CMK (cell line): ENCODE results near the gene TUBA1C.

ENCODE experiments used
- DNase-seq: peaks from one replicate; pipeline ENCODE4 v3.0.0-alpha.2; 2010; ENCODE audit warnings: low read depth

TUBA1C gene

GRCh38 chr12:49283541-49284429 lies 18.9 kb downstream of the TUBA1C start:
- no peak for DNase-seq

- DNase-seq = no peak
These were observed 19.8 kb downstream of the TUBA1C start for GRCh38 chr12:49284672-49285071.

GRCh38 chr12:49287876-49288275 lies 23.0 kb downstream of the TUBA1C start:
- no peak for DNase-seq

- peak; percentile 70 for DNase-seq
These were observed 23.6 kb downstream of the TUBA1C start for GRCh38 chr12:49288412-49288853.

GRCh38 chr12:49288922-49289555 lies 24.2 kb downstream of the TUBA1C start:
- DNase-seq = no peak

GRCh38 chr12:49292729-49293055 lies 27.8 kb downstream of the TUBA1C start:
- DNase-seq = no peak

GRCh38 chr12:49293056-49293956 lies 28.4 kb downstream of the TUBA1C start:
- peak; percentile 11 for DNase-seq

GRCh38 chr12:49294086-49294803 lies 29.4 kb downstream of the TUBA1C start:
- DNase-seq = no peak

- DNase-seq = no peak
These were observed 29.9 kb downstream of the TUBA1C start for GRCh38 chr12:49294804-49295081.

- DNase-seq = no peak
These were observed 30.4 kb downstream of the TUBA1C start, which contains the start of gene PRPH for GRCh38 chr12:49295082-49295936. TSS of gene PRPH (plus strand) at chr12:49295147. CDS start at chr12:49295201, 54 bp downstream.

GRCh38 chr12:49296034-49296835 lies 31.4 kb downstream of the TUBA1C start:
- no peak for DNase-seq

GRCh38 chr12:49296836-49297694 lies 32.2 kb downstream of the TUBA1C start:
- DNase-seq = no peak

- DNase-seq = no peak
These were observed 32.8 kb downstream of the TUBA1C start for GRCh38 chr12:49297695-49298060.

- no peak for DNase-seq
These were observed 33.3 kb downstream of the TUBA1C start for GRCh38 chr12:49298160-49298559.

GRCh38 chr12:49301760-49302159 lies 36.9 kb downstream of the TUBA1C start:
- DNase-seq = no peak

GRCh38 chr12:49304161-49304560 lies 39.3 kb downstream of the TUBA1C start:
- no peak for DNase-seq

- DNase-seq = no peak
These were observed 41.1 kb downstream of the TUBA1C start for GRCh38 chr12:49305762-49306510.

- no peak for DNase-seq
These were observed 44.5 kb downstream of the TUBA1C start for GRCh38 chr12:49309386-49309785.
